ENCODE data around the gene CFAP68.
A peak's percentile ranks its signal among the peaks of the same experiment; 100 is the strongest.

CFAP68 gene

DNA sequence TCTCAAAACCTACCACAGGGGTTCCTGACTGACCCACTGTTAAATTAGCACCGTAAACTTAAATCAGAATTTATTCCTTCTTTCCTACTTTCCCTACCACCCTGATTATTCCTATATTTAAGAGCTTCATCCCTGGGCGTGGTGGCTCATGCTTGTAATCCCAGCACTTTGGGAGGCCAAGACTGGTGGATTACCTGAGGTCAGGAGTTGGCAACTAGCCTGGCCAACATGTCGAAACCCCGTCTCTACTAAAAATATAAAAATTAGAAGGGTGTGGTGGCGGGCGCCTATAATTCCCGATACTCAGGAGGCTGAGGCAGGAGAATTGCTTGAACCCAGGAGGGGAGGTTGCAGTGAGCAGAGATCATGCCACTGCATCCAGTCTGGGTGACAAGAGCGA, 28.3 kb upstream of the CFAP68 start:
- no peak overlapping the region for H3K4me3 ChIP-seq (ENCODE audit: low read depth, low read length)
- TF ChIP-seq ZNF623 (tag by site-specific recombination; IDR thresholded peaks at IDR 0.05): no peak
- H3K4me1 ChIP-seq (ENCODE audit: control insufficient read depth, insufficient read depth, low read length): no peaks in the 10 kb centered on the region
- H3K27ac ChIP-seq (ENCODE audit: extremely low read depth, low read depth, low read length): no peak overlapping the region
- ChIA-PET CTCF (interaction anchor here (0.7 to 2.2 kb wide), 4 partner anchors 9 to 265 kb away, joined by 3 to 5 read pairs (median 4); no protein-coding TSS in a partner anchor), POLR2A (interaction anchor here (0.6 to 1.1 kb wide), 2 partner anchors 20 to 302 kb away, joined by 3 read pairs; partner anchors contain the start of gene ALG9)
- H3K36me3 ChIP-seq (ENCODE audit: control insufficient read depth in 2 of 2, insufficient read depth in 1 of 2, low read length in 2 of 2): peaks cover 0 to 66% of the 10 kb centered on the region in 2 experiments; a peak in 2 of 3 replicates
- H3K9me3 ChIP-seq (ENCODE audit: control insufficient read depth, insufficient read depth, low read depth, low read length): no peaks in the 10 kb centered on the region

DNA sequence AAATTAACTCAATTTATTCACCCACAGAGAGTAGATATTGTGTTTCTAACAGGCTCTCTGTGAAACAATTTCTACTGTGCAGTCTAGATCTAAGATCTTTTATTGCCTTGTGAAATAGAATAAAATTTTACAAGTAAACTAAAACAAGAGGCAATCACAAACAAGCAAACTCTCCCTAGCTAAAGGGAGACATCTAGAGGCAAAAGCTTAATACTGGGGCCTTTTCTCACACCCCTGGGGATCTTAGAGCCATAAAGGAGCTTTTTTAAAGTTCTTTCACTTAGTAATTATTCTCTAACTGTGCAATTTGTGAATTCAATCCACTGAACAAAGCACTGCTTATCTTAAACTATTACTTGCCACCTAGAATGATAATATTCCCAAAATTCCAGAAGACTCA, 27.7 kb upstream of the CFAP68 start:
- CTCF ChIA-PET: interaction anchor here (1.3 to 2.3 kb wide), 3 partner anchors 9 to 265 kb away, joined by 5 to 8 read pairs (median 5); no protein-coding TSS in a partner anchor
- POLR2A ChIA-PET: interaction anchor here (1.1 kb wide), 1 partner anchor 19 kb away, joined by 3 read pairs; the partner anchor contains the start of gene ALG9
- TF ChIP-seq ZNF654 (tag by site-specific recombination; IDR thresholded peaks at IDR 0.05; ENCODE audit: low read depth) (peak; percentile 33), GLIS1 (tag by site-specific recombination; IDR thresholded peaks at IDR 0.05) (0 out of 2 replicates have a peak, but pooled peaks have one; percentile 6)
- TF ChIP-seq, protein P1, sequence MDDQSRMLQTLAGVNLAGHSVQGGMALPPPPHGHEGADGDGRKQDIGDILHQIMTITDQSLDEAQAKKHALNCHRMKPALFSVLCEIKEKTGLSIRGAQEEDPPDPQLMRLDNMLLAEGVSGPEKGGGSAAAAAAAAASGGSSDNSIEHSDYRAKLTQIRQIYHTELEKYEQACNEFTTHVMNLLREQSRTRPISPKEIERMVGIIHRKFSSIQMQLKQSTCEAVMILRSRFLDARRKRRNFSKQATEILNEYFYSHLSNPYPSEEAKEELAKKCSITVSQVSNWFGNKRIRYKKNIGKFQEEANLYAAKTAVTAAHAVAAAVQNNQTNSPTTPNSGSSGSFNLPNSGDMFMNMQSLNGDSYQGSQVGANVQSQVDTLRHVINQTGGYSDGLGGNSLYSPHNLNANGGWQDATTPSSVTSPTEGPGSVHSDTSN (CRISPR knock-in tag; IDR thresholded peaks at IDR 0.05): no peak
- TF ChIP-seq, protein P2, sequence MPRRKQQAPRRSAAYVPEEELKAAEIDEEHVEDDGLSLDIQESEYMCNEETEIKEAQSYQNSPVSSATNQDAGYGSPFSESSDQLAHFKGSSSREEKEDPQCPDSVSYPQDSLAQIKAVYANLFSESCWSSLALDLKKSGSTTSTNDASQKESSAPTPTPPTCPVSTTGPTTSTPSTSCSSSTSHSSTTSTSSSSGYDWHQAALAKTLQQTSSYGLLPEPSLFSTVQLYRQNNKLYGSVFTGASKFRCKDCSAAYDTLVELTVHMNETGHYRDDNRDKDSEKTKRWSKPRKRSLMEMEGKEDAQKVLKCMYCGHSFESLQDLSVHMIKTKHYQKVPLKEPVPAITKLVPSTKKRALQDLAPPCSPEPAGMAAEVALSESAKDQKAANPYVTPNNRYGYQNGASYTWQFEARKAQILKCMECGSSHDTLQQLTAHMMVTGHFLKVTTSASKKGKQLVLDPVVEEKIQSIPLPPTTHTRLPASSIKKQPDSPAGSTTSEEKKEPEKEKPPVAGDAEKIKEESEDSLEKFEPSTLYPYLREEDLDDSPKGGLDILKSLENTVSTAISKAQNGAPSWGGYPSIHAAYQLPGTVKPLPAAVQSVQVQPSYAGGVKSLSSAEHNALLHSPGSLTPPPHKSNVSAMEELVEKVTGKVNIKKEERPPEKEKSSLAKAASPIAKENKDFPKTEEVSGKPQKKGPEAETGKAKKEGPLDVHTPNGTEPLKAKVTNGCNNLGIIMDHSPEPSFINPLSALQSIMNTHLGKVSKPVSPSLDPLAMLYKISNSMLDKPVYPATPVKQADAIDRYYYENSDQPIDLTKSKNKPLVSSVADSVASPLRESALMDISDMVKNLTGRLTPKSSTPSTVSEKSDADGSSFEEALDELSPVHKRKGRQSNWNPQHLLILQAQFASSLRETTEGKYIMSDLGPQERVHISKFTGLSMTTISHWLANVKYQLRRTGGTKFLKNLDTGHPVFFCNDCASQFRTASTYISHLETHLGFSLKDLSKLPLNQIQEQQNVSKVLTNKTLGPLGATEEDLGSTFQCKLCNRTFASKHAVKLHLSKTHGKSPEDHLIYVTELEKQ (tag by site-specific recombination; IDR thresholded peaks at IDR 0.05; ENCODE audit: borderline replicate concordance): no peak
- H3K4me3 ChIP-seq (ENCODE audit: low read depth, low read length): no peak overlapping the region
- no peaks in the 10 kb centered on the region for H3K4me1 ChIP-seq (ENCODE audit: control insufficient read depth, insufficient read depth, low read length)
- H3K9me3 ChIP-seq (ENCODE audit: control insufficient read depth, insufficient read depth, low read depth, low read length): no peaks in the 10 kb centered on the region
- H3K27ac ChIP-seq (ENCODE audit: extremely low read depth, low read depth, low read length): no peak overlapping the region
- peaks cover 0 to 64% of the 10 kb centered on the region in 2 experiments; a peak in 2 of 3 replicates for H3K36me3 ChIP-seq (ENCODE audit: control insufficient read depth in 2 of 2, insufficient read depth in 1 of 2, low read length in 2 of 2)

DNA sequence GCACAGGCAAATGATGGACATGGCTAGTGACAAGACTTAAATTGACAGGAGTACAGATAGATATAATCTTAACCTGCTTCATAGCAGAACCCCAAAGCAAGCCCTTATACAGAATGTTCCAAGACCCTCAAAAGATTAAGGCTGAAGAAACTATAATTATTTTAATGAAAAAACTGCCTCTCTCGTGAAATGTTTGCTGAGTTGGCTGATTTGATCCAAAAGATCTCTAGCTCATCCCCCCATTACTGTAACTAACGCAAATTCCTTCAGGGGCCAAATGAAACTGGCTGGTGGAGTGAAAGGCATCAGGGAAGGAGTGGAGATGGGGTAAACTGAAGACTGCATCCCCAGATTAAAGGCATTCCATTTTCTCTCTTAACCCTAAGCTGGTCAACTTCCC, 27.2 kb upstream of the CFAP68 start:
- CTCF ChIA-PET: interaction anchor here (1.3 to 2.3 kb wide), 3 partner anchors 9 to 266 kb away, joined by 5 to 8 read pairs (median 5); no protein-coding TSS in a partner anchor
- POLR2A ChIA-PET: interaction anchor here (1.1 kb wide), 1 partner anchor 19 kb away, joined by 3 read pairs; the partner anchor contains the start of gene ALG9
- H3K4me3 ChIP-seq (ENCODE audit: low read depth, low read length): no peak overlapping the region
- peaks cover 0 to 62% of the 10 kb centered on the region in 2 experiments; a peak in 2 of 3 replicates for H3K36me3 ChIP-seq (ENCODE audit: control insufficient read depth in 2 of 2, insufficient read depth in 1 of 2, low read length in 2 of 2)
- no peaks in the 10 kb centered on the region for H3K4me1 ChIP-seq (ENCODE audit: control insufficient read depth, insufficient read depth, low read length)
- H3K27ac ChIP-seq (ENCODE audit: extremely low read depth, low read depth, low read length): no peak overlapping the region
- H3K9me3 ChIP-seq (ENCODE audit: control insufficient read depth, insufficient read depth, low read depth, low read length): no peaks in the 10 kb centered on the region
- TF ChIP-seq ZNF654 (tag by site-specific recombination; IDR thresholded peaks at IDR 0.05; ENCODE audit: low read depth) (no peak), HOXC10 (CRISPR knock-in tag; IDR thresholded peaks at IDR 0.05) (no peak), ZNF548 (tag by site-specific recombination; IDR thresholded peaks at IDR 0.05) (no peak), ZNF623 (tag by site-specific recombination; IDR thresholded peaks at IDR 0.05) (no peak), ZNF350 (tag by site-specific recombination; IDR thresholded peaks at IDR 0.05) (no peak), ZNF560 (tag by site-specific recombination; IDR thresholded peaks at IDR 0.05; ENCODE audit: borderline replicate concordance) (no peak), SALL2 (tag by site-specific recombination; IDR thresholded peaks at IDR 0.05; ENCODE audit: borderline replicate concordance) (no peak), GLI2 (tag by site-specific recombination; IDR thresholded peaks at IDR 0.05; ENCODE audit: borderline replicate concordance, low read depth) (no peak), ZNF549 (tag by site-specific recombination; IDR thresholded peaks at IDR 0.05) (no peak), ZNF266 (tag by site-specific recombination; IDR thresholded peaks at IDR 0.05; ENCODE audit: low read depth) (no peak), ZNF600 (tag by site-specific recombination; IDR thresholded peaks at IDR 0.05) (no peak)
- TF ChIP-seq, protein P3, sequence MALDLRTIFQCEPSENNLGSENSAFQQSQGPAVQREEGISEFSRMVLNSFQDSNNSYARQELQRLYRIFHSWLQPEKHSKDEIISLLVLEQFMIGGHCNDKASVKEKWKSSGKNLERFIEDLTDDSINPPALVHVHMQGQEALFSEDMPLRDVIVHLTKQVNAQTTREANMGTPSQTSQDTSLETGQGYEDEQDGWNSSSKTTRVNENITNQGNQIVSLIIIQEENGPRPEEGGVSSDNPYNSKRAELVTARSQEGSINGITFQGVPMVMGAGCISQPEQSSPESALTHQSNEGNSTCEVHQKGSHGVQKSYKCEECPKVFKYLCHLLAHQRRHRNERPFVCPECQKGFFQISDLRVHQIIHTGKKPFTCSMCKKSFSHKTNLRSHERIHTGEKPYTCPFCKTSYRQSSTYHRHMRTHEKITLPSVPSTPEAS (tag by site-specific recombination; IDR thresholded peaks at IDR 0.05): no peak
- TF ChIP-seq, protein P1 (CRISPR knock-in tag; IDR thresholded peaks at IDR 0.05): no peak
- TF ChIP-seq, protein P4, sequence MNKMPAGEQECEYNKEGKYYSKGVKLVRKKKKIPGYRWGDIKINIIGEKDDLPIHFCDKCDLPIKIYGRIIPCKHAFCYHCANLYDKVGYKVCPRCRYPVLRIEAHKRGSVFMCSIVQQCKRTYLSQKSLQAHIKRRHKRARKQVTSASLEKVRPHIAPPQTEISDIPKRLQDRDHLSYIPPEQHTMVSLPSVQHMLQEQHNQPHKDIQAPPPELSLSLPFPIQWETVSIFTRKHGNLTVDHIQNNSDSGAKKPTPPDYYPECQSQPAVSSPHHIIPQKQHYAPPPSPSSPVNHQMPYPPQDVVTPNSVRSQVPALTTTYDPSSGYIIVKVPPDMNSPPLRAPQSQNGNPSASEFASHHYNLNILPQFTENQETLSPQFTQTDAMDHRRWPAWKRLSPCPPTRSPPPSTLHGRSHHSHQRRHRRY (tag by site-specific recombination; IDR thresholded peaks at IDR 0.05): no peak
